Measurements from ENCODE around the gene SOX15. TPM values are rescaled to one million over a fixed set of nuclear protein-coding genes. Genes with fewer than 3 reads are reported as not detected.

The SOX15 gene
- total RNA-seq, 1 donor from 2014 or later: 0.20 TPM

Other genes starting within 250 kb of the SOX15 start
- gene KCTD11, start 237.9 kb downstream of the SOX15 start, total RNA-seq: 10.2 and 10.3 TPM in 2 replicates
- gene TMEM95, start 234.9 kb downstream of the SOX15 start, total RNA-seq: 0.17 TPM in 1 of 2 replicates, not detected in the other
- 1.1 and 1.4 TPM in 2 replicates for gene TNK1, start 209.0 kb downstream of the SOX15 start, total RNA-seq
- 127 and 139 TPM in 2 replicates for gene PLSCR3, start 195.6 kb downstream of the SOX15 start, total RNA-seq
- gene TMEM256, start 186.0 kb downstream of the SOX15 start, total RNA-seq: 51.6 and 53.9 TPM in 2 replicates
- 1.5 and 2.1 TPM in 2 replicates for gene NLGN2, start 182.2 kb downstream of the SOX15 start, total RNA-seq
- gene SPEM1, start 169.8 kb downstream of the SOX15 start, total RNA-seq: 0.22 TPM in 1 of 2 replicates, not detected in the other
- gene SPEM2, start 164.5 kb downstream of the SOX15 start, total RNA-seq: not detected in 2 replicates
- not detected in 2 replicates for gene SPEM3, start 161.2 kb downstream of the SOX15 start, total RNA-seq
- gene TMEM102, start 154.7 kb downstream of the SOX15 start, total RNA-seq: 16.0 and 16.3 TPM in 2 replicates
- 15.0 and 15.4 TPM in 2 replicates for gene FGF11, start 150.6 kb downstream of the SOX15 start, total RNA-seq
- gene CHRNB1, start 145.0 kb downstream of the SOX15 start, total RNA-seq: 12.5 and 15.4 TPM in 2 replicates
- 25.2 and 26.5 TPM in 2 replicates for gene ZBTB4, start 110.5 kb downstream of the SOX15 start, total RNA-seq
- not detected in 2 replicates for gene SLC35G6, start 108.6 kb downstream of the SOX15 start, total RNA-seq
- gene POLR2A, start 105.7 kb downstream of the SOX15 start, total RNA-seq: 208 and 222 TPM in 2 replicates
- gene TNFSF12, start 41.0 kb downstream of the SOX15 start, total RNA-seq: 79.9 and 96.4 TPM in 2 replicates
- 6.0 and 6.3 TPM in 2 replicates for gene TNFSF13, start 31.3 kb downstream of the SOX15 start, total RNA-seq
- gene SENP3, start 28.2 kb downstream of the SOX15 start, total RNA-seq: 55.0 and 58.3 TPM in 2 replicates
- 8.0 TPM in 2 replicates for gene CD68, start 10.5 kb downstream of the SOX15 start, total RNA-seq
- 85.1 and 88.0 TPM in 2 replicates for gene MPDU1, start 6.2 kb downstream of the SOX15 start, total RNA-seq
- 32.6 and 40.1 TPM in 2 replicates for gene FXR2, start 24.8 kb upstream of the SOX15 start, total RNA-seq
- gene SAT2, start 37.7 kb upstream of the SOX15 start, total RNA-seq: 27.4 and 29.0 TPM in 2 replicates
- gene SHBG, start 40.0 kb upstream of the SOX15 start, total RNA-seq: not detected in 2 replicates
- 0.22 and 0.37 TPM in 2 replicates for gene ATP1B2, start 60.8 kb upstream of the SOX15 start, total RNA-seq
- 207 and 218 TPM in 2 replicates for gene TP53, start 97.4 kb upstream of the SOX15 start, total RNA-seq
- 19.7 and 23.9 TPM in 2 replicates for gene WRAP53, start 98.4 kb upstream of the SOX15 start, total RNA-seq
- 0.05 TPM in 1 of 2 replicates, not detected in the other for gene EFNB3, start 115.1 kb upstream of the SOX15 start, total RNA-seq
- not detected in 2 replicates for gene DNAH2, start 127.7 kb upstream of the SOX15 start, total RNA-seq
- 35.5 and 39.7 TPM in 2 replicates for gene KDM6B, start 244.1 kb upstream of the SOX15 start, total RNA-seq